Neutrophil (primary cell): ENCODE data around the gene UFSP2.

ENCODE experiments used
- H3K27ac ChIP-seq: fragments of 200-600 bp; sonication (generic); 2 replicates; pipeline ENCODE4 v1.5.1; 2016; ENCODE audit warnings: mild to moderate bottlenecking, moderate library complexity
- H3K27me3 ChIP-seq: fragments of 200-600 bp; sonication (generic); 2 replicates; pipeline ENCODE4 v1.6.0; 2016; ENCODE audit warnings: mild to moderate bottlenecking
- H3K36me3 ChIP-seq: fragments of 200-600 bp; sonication (generic); 2 replicates; pipeline ENCODE4 v1.5.1; 2017
- H3K4me1 ChIP-seq, 2 experiments: fragments of 200-600 bp in 1 of 2; sonication (generic) in 1 of 2; 1 replicate in 1 of 2; 2 replicates in 1 of 2; pipeline versions ENCODE4 v1.5.1 to v1.6.1; 2013 to 2016; ENCODE audit warnings: low read depth in 1 of 2, low read length in 1 of 2, mild to moderate bottlenecking in 1 of 2, moderate library complexity in 1 of 2; ENCODE audit not compliant: control insufficient read depth in 1 of 2, insufficient read depth in 1 of 2
- H3K4me3 ChIP-seq, 2 experiments: fragments of 200-600 bp in 1 of 2; sonication (generic) in 1 of 2; 1 replicate in 1 of 2; 2 replicates in 1 of 2; pipeline ENCODE4 v1.5.1; 2013 to 2016; ENCODE audit warnings: low read depth in 1 of 2, low read length in 1 of 2, mild to moderate bottlenecking in 1 of 2, moderate library complexity in 1 of 2
- H3K9me3 ChIP-seq: fragments of 200-600 bp; sonication (generic); 2 replicates; pipeline ENCODE4 v1.5.1; 2016
- TF ChIP-seq, protein P1 (sequence below): fragments of 200-600 bp; sonication (generic); IDR thresholded peaks from 2 replicates; pipeline ENCODE4 v1.5.1; 2016; ENCODE audit warnings: antibody characterized with exemption

UFSP2 gene

DNA sequence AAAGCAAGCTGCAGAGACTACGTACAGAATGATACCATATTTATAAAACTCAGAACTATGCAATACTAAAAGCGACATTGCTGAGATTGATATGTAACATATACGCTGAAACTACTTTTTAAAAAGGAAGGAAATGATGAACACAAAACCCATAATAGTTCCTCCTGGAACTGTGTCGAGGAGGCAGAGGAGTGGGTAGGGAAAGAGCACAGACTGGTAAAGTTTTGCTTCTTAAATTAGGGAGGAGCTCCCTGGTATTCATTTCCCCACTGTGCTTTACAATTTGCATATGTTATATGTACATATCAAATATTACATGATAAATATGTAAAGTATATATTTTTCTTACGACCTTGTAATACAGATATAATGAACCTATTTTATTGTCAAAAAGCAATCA, 13.9 kb downstream of the UFSP2 start:
- Histone ChIP-seq H3K4me3 (no peak overlapping the region), H3K27me3 (no peaks in the 10 kb centered on the region), H3K9me3 (no peaks in the 10 kb centered on the region), H3K4me1 (no peaks in the 10 kb centered on the region), H3K36me3 (peaks cover 21% of the 10 kb centered on the region), H3K27ac (no peak overlapping the region)
- TF ChIP-seq, protein P1, sequence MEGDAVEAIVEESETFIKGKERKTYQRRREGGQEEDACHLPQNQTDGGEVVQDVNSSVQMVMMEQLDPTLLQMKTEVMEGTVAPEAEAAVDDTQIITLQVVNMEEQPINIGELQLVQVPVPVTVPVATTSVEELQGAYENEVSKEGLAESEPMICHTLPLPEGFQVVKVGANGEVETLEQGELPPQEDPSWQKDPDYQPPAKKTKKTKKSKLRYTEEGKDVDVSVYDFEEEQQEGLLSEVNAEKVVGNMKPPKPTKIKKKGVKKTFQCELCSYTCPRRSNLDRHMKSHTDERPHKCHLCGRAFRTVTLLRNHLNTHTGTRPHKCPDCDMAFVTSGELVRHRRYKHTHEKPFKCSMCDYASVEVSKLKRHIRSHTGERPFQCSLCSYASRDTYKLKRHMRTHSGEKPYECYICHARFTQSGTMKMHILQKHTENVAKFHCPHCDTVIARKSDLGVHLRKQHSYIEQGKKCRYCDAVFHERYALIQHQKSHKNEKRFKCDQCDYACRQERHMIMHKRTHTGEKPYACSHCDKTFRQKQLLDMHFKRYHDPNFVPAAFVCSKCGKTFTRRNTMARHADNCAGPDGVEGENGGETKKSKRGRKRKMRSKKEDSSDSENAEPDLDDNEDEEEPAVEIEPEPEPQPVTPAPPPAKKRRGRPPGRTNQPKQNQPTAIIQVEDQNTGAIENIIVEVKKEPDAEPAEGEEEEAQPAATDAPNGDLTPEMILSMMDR, result no peak

DNA sequence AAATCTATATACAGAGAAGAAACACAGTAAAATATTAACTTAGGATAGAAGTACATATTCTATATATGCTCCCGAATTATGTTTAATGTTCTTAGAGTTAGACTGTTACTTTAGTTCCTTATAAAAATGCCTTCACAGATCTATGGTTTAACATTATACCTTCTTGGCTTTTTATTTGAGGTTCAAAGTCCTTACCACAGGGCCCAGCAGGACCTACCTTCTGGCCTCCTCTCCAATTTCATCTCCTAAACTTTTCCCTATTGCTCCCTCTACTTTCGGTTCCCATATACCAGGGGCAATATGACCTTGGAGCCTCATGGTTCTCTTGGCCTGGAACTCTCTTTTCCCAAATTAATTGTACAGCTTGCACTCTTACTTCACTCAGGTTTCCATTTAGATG, 17.3 kb downstream of the UFSP2 start:
- Histone ChIP-seq H3K4me3 (no peak overlapping the region), H3K36me3 (peaks cover 25% of the 10 kb centered on the region), H3K9me3 (no peaks in the 10 kb centered on the region), H3K4me1 (no peaks in the 10 kb centered on the region), H3K27me3 (no peaks in the 10 kb centered on the region), H3K27ac (no peak overlapping the region)
- TF ChIP-seq, protein P1, result no peak

DNA sequence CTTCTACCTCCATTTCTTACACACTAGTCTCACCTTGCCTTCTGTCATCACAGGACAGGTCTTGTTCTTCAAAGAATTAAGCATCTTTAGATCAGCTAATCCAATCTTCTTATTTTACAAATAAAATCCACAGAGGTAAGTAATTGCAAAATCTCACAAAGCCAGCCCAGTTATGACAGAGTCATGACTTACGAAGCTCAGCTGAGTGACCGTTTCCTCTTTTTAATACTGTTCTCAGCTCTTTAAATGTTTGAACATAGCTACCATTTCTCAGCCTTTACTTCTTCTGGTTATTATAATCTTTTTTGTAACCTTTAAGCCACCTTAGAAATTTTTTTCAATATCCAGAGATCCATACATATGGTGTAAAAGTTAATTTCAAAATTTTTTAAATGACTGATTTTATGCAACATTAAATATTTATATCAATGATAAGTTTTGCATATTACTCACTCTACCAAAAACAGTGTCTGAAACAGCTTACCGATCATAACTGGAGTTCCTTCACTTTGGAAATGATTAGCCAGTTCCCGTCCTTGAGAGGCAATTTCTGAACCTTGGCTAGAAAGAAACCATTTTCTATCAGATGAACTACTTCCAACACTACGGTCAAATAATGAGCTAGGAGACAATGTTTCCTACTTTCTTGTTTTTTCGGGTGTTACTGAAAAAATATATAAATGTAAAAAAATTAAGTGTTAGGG, 20.3 kb downstream of the UFSP2 start:
- H3K27me3 ChIP-seq, result no peaks in the 10 kb centered on the region
- TF ChIP-seq, protein P1, result no peak
- no peak overlapping the region for H3K27ac ChIP-seq
- H3K36me3 ChIP-seq, result peaks cover 37% of the 10 kb centered on the region
- H3K4me1 ChIP-seq, result no peaks in the 10 kb centered on the region
- H3K4me3 ChIP-seq, result no peak overlapping the region
- H3K9me3 ChIP-seq, result no peaks in the 10 kb centered on the region

DNA sequence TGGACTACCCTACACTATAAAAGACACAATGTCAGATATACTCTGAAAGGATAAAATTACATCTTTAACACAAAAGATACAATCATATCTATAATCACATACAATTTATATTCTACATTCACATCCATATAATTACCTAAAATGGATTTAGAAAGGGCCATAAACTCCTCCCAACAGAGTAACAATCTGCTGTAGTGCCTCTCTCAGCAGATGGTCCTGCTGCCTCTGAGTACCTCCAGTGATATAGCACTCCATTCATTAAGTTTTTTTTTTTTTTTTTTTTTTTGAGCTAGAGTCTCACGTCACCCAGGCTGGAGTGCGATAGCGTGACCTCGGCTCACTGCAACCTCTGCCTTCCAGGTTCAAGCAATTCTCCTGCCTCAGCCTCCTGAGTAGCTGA, 21.7 kb downstream of the UFSP2 start:
- Histone ChIP-seq H3K9me3 (no peaks in the 10 kb centered on the region), H3K36me3 (peaks cover 50% of the 10 kb centered on the region), H3K27me3 (no peaks in the 10 kb centered on the region), H3K27ac (no peak overlapping the region), H3K4me1 (no peaks in the 10 kb centered on the region), H3K4me3 (no peak overlapping the region)
- TF ChIP-seq, protein P1, result no peak

DNA sequence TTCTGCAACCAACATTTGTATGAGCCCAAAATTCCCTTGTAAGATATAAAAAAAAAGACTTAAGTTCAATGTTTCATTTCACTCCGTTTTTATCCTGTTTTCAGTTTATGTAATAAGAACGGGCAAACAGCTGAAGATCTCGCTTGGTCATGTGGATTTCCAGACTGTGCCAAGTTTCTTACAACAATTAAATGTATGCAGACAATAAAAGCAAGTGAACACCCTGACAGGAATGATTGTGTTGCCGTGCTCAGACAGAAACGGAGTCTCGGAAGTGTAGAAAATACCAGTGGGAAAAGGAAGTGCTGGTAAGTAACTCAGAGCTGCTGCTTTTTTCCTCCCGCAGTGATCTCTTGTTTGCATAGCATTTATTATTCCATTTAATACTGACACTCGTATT, 26.3 kb downstream of the UFSP2 start:
- H3K27me3 ChIP-seq, result peaks cover 16% of the 10 kb centered on the region

More for the DNA sequence above, 26.3 kb downstream of the UFSP2 start:
- TF ChIP-seq, protein P1, result no peak
- H3K4me3 ChIP-seq, result no peak overlapping the region
- peaks cover 17 to 19% of the 10 kb centered on the region in 2 experiments for H3K4me1 ChIP-seq
- H3K9me3 ChIP-seq, result no peaks in the 10 kb centered on the region
- H3K27ac ChIP-seq, result no peak overlapping the region
- H3K36me3 ChIP-seq, result peaks cover 44% of the 10 kb centered on the region
